BJ (cell line): ENCODE measurements around the gene CASKIN1. TPM values are rescaled to one million over a fixed set of nuclear protein-coding genes. Genes with fewer than 3 reads are reported as not detected.

Source experiments
- CTCF ChIA-PET: fragments of 350-600 bp; formaldehyde crosslinking; extraction: SDS; loops from one replicate; lab custom pipeline; 2021; ENCODE audit warnings: antibody characterized with exemption, inconsistent platforms; lab: Yijun Ruan, JAX
- POLR2A ChIA-PET: fragments of 300-600 bp; sonication (Branson Sonifier 250); formaldehyde crosslinking; extraction: SDS; loops from one replicate; lab custom pipeline; 2021; ENCODE audit warnings: antibody characterized with exemption; lab: Charles Lee
- DNase-seq: peaks from one replicate; pipeline ENCODE4 v3.0.0-alpha.2; 2011; ENCODE audit warnings: low read depth
- H3K27me3 ChIP-seq: 2 replicates; pipeline ENCODE4 v1.6.0; 2011; ENCODE audit warnings: low read length; ENCODE audit not compliant: control insufficient read depth, insufficient read depth
- H3K36me3 ChIP-seq: 2 replicates; pipeline ENCODE4 v1.5.1; 2011; ENCODE audit warnings: low read length; ENCODE audit not compliant: control insufficient read depth, insufficient read depth
- H3K4me3 ChIP-seq: 2 replicates; pipeline ENCODE4 v1.5.1; 2011; ENCODE audit warnings: low read depth, mild to moderate bottlenecking, control low read depth, low read length
- CTCF ChIP-seq: IDR thresholded peaks from 2 replicates; pipeline ENCODE4 v1.5.1; 2011; ENCODE audit warnings: low read depth, mild to moderate bottlenecking, control low read depth, inconsistent platforms, low read length, moderate library complexity; ENCODE audit not compliant: insufficient read depth
- polyA plus RNA-seq: library from polyadenylated mRNA; depleted of rRNA; stranded (reverse); fragments of >200 nt; gene quantifications from 2 replicates; pipeline ENCODE4 v1.2.3, GENCODE V29; 2011

Gene CASKIN1
- polyA plus RNA-seq, 1 experiment, result 0.01 TPM

- ChIA-PET POLR2A (no interaction called here), CTCF (no interaction called here)
- no peak for DNase-seq
- Histone ChIP-seq H3K36me3 (peaks cover 19% of the 10 kb centered on the region), H3K4me3 (no peak overlapping the region), H3K27me3 (no peaks in the 10 kb centered on the region)
- TF ChIP-seq CTCF, result no peak
Observed at GRCh38 chr16:2179107-2179501, 17.3 kb downstream of the CASKIN1 start.

GRCh38 chr16:2178321-2179106 is 17.9 kb downstream of the CASKIN1 start:
- H3K4me3 ChIP-seq, result no peak overlapping the region
- no peak for TF ChIP-seq CTCF
- CTCF ChIA-PET, result no interaction called here
- DNase-seq, result no peak
- POLR2A ChIA-PET, result no interaction called here
- peaks cover 23% of the 10 kb centered on the region for H3K36me3 ChIP-seq
- H3K27me3 ChIP-seq, result no peaks in the 10 kb centered on the region

- no peak for DNase-seq
- Histone ChIP-seq H3K36me3 (peaks cover 28% of the 10 kb centered on the region), H3K27me3 (no peaks in the 10 kb centered on the region), H3K4me3 (no peak overlapping the region)
- ChIA-PET POLR2A (no interaction called here), CTCF (no interaction called here)
- no peak for TF ChIP-seq CTCF
Observed at GRCh38 chr16:2177561-2177960, 18.8 kb downstream of the CASKIN1 start.

GRCh38 chr16:2177101-2177500 is 19.3 kb downstream of the CASKIN1 start:
- ChIA-PET POLR2A (no interaction called here), CTCF (no interaction called here)
- no peak for TF ChIP-seq CTCF

GRCh38 chr16:2176047-2176446 is 20.4 kb downstream of the CASKIN1 start:
- POLR2A ChIA-PET, result no interaction called here
- Histone ChIP-seq H3K36me3 (peaks cover 35% of the 10 kb centered on the region), H3K4me3 (no peak overlapping the region), H3K27me3 (no peaks in the 10 kb centered on the region)
- no peak for TF ChIP-seq CTCF
- CTCF ChIA-PET, result no interaction called here
- no peak for DNase-seq

More at GRCh38 chr16:2177101-2177500, 19.3 kb downstream of the CASKIN1 start:
- peaks cover 28% of the 10 kb centered on the region for H3K36me3 ChIP-seq
- no peaks in the 10 kb centered on the region for H3K27me3 ChIP-seq
- DNase-seq, result no peak
- no peak overlapping the region for H3K4me3 ChIP-seq
